Vagina (tissue), 2 donors: ENCODE measurements around the gene P2RY13. TPM values are rescaled to one million over a fixed set of nuclear protein-coding genes. Genes with fewer than 3 reads are reported as not detected.

Experiments
- DNase-seq, 2 donors: peaks; one replicate each; pipeline ENCODE4 v3.0.0-alpha.2; 2017; ENCODE audit errors: extremely low spot score in 2 of 2
- H3K27ac ChIP-seq: fragments of 200-600 bp; sonication (generic); one replicate; pipeline ENCODE4 v1.5.1; 2019
- H3K27me3 ChIP-seq: fragments of 200-600 bp; sonication (generic); one replicate; pipeline ENCODE4 v1.5.1; 2019
- H3K36me3 ChIP-seq, 2 donors: fragments of 200-600 bp; sonication (generic); one replicate each; pipeline ENCODE4 v1.5.1; 2017 to 2019
- H3K4me1 ChIP-seq: fragments of 200-600 bp; sonication (generic); one replicate; pipeline ENCODE4 v1.5.1; 2019
- H3K4me3 ChIP-seq, 2 donors: fragments of 200-600 bp; sonication (generic); 1 replicate in 1 of 2; 2 replicates in 1 of 2; pipeline ENCODE4 v1.5.1; 2016 to 2019
- H3K9me3 ChIP-seq: fragments of 200-600 bp; sonication (generic); one replicate; pipeline ENCODE4 v1.5.1; 2019
- CTCF ChIP-seq, 3 experiments: fragments of 450-650 bp in 2 of 3; fragments of 200-600 bp in 1 of 3; sonication (generic) in 1 of 3; IDR thresholded peaks; one replicate each; pipeline ENCODE4 v1.5.1; 2017 to 2019; ENCODE audit warnings: antibody characterized with exemption in 3 of 3, mild to moderate bottlenecking in 2 of 3, moderate library complexity in 2 of 3
- POLR2A ChIP-seq, 2 donors: fragments of 450-650 bp; IDR thresholded peaks; one replicate each; pipeline ENCODE4 v1.6.1; 2017; ENCODE audit warnings: antibody characterized with exemption in 2 of 2, mild to moderate bottlenecking in 2 of 2, moderate library complexity in 2 of 2
- POLR2AphosphoS5 ChIP-seq, 2 donors: sonication (generic); formaldehyde crosslinking; IDR thresholded peaks; one replicate each; pipeline ENCODE4 v1.9.0; 2017; ENCODE audit warnings: antibody characterized with exemption in 2 of 2, mild to moderate bottlenecking in 2 of 2, low read depth in 1 of 2; ENCODE audit not compliant: insufficient read depth in 1 of 2
- intact Hi-C: fragments of 100-400 bp; cut with DNase I; formaldehyde crosslinking; loops from one replicate; pipeline ENCODE4 v1.15.1; 2023
- total RNA-seq: library from RNA; depleted of rRNA; stranded (reverse); fragments of >200 nt; gene quantifications from one replicate; pipeline ENCODE4 v1.2.3, GENCODE V29; 2016

P2RY13 gene
- total RNA-seq = 0.98 TPM

GRCh38 chr3:151329363-151329762 is at the start of gene P2RY13:
Gene P2RY13 (minus strand): TSS chr3:151329549. CDS start chr3:151329528, 21 bp downstream.
- Histone ChIP-seq H3K4me3 (peak within 1 kb of the TSS in 1 of 2 donors; percentile 18), H3K27ac (no peak within 1 kb of the TSS), H3K36me3 (no peaks in the 10 kb centered on the region), H3K27me3 (no peaks in the 10 kb centered on the region), H3K9me3 (no peaks in the 10 kb centered on the region), H3K4me1 (peaks cover 16% of the 10 kb centered on the region)
- DNase-seq = no peak
- intact Hi-C loops = no loop called here
- TF ChIP-seq POLR2A (IDR thresholded peaks at IDR 0.05) (no peak), CTCF (IDR thresholded peaks at IDR 0.05) (no peak), POLR2AphosphoS5 (IDR thresholded peaks at IDR 0.05; ENCODE audit: insufficient read depth in 1 of 2, low read depth in 1 of 2) (no peak)

DNA sequence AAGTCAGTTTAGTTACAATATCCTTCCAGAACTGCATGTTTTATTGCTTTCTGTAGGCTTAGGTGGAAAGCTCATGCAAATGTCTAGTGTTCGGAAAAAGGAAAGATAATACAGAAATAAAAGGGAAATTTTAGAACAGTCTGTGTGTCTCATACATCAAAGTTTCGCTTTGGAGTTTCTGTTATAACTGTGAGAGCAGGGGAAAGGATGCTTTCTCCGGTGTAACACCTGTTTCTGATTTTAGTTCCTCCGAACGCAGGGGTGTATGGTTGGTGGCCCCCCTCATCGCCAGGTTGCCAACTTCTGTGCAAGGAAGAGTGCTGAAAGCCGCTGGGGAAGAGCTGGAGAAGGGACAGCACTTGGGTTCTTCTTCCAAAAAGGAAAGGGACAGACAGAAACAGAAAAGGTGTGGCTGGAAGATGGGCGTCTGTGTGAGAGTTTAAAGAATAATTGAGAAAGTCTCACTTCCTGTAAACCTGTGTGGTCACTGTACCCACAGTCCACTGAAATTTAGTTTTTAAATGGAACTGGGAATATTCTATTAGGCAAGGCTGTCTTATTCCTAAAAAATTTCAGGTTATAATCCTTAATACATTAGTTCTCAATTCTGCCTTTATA is 48.5 kb upstream of the P2RY13 start:
- TF ChIP-seq POLR2AphosphoS5 (IDR thresholded peaks at IDR 0.05; ENCODE audit: insufficient read depth in 1 of 2, low read depth in 1 of 2) (no peak), CTCF (IDR thresholded peaks at IDR 0.05) (no peak), POLR2A (IDR thresholded peaks at IDR 0.05) (no peak)
- H3K27ac ChIP-seq = no peak overlapping the region
- no peaks in the 10 kb centered on the region for H3K27me3 ChIP-seq
- H3K4me3 ChIP-seq = no peak overlapping the region
- H3K36me3 ChIP-seq = no peaks in the 10 kb centered on the region
- H3K9me3 ChIP-seq = no peaks in the 10 kb centered on the region
- H3K4me1 ChIP-seq = no peaks in the 10 kb centered on the region
- no peak for DNase-seq
- intact Hi-C loops = no loop called here

DNA sequence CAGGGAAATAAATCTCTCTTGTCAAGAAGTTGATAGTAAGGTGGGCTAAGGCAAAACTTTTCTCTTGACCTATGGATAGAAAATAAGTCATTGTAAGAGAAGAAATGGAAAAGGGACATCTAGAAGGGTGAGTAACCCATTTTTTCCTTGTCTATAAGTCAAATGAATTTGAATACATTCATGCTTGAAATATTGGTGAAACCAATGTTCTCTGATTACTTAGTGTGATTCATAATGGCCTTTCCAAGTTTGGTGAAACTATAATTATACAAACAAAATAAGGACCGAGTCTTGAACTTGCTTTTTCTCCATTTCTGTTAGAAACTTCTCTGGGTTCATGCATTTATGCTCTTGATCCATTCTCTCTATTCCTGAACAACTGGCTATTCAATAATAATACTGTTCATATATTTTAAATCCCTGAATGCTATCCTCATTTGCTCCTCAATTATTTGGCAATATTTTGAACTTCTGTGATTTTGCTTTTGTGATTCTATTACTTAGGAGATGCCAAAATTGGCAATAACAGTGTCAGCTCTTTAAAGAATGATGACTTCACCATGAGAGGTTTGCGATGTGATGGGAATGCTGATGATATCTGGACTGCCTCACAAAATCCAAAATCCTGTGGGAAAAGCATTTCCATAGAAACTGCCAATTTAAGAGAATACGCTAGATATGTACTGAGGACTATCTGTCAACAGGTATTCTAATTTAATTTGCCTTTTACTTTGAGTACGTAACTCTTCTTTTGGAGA is 42.9 kb upstream of the P2RY13 start:
- Histone ChIP-seq H3K4me3 (no peak overlapping the region), H3K9me3 (no peaks in the 10 kb centered on the region), H3K36me3 (no peaks in the 10 kb centered on the region), H3K27me3 (no peaks in the 10 kb centered on the region), H3K4me1 (no peaks in the 10 kb centered on the region), H3K27ac (no peak overlapping the region)
- TF ChIP-seq CTCF (IDR thresholded peaks at IDR 0.05) (no peak), POLR2AphosphoS5 (IDR thresholded peaks at IDR 0.05; ENCODE audit: insufficient read depth in 1 of 2, low read depth in 1 of 2) (no peak), POLR2A (IDR thresholded peaks at IDR 0.05) (no peak)
- intact Hi-C loops = no loop called here
- no peak for DNase-seq

- no peak for TF ChIP-seq CTCF (IDR thresholded peaks at IDR 0.05)
- TF ChIP-seq POLR2AphosphoS5 (IDR thresholded peaks at IDR 0.05; ENCODE audit: insufficient read depth in 1 of 2, low read depth in 1 of 2) = no peak
- TF ChIP-seq POLR2A (IDR thresholded peaks at IDR 0.05) = no peak
- intact Hi-C loops = no loop called here
- no peak for DNase-seq
- no peaks in the 10 kb centered on the region for H3K27me3 ChIP-seq
- no peak overlapping the region for H3K27ac ChIP-seq
- no peak overlapping the region for H3K4me3 ChIP-seq
- H3K36me3 ChIP-seq = no peaks in the 10 kb centered on the region
- H3K9me3 ChIP-seq = no peaks in the 10 kb centered on the region
- no peaks in the 10 kb centered on the region for H3K4me1 ChIP-seq
Observed at GRCh38 chr3:151371526-151371925, 42.2 kb upstream of the P2RY13 start.

DNA sequence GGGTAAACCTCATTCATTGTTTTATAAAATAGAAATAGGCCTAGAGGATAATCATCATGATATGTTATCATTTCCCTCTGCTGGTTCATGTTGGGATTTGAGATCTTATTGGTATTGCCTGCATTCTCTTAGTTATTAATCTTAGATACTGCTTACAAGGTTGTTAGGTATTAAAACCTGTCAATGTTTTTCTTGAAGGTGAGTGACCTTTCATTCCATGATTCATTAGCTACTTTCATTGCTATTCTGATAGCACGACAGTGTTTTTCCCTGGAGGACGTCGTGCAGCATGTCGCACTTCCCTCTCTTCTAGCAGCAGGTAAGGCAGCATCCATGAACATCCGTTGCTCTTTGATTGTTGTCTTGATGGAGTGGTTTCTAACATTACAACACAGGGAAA is 38.1 kb upstream of the P2RY13 start:
- Histone ChIP-seq H3K4me1 (no peaks in the 10 kb centered on the region), H3K27me3 (no peaks in the 10 kb centered on the region), H3K9me3 (no peaks in the 10 kb centered on the region), H3K27ac (no peak overlapping the region), H3K36me3 (no peaks in the 10 kb centered on the region), H3K4me3 (no peak overlapping the region)
- DNase-seq = no peak
- intact Hi-C loops = no loop called here
- no peak for TF ChIP-seq POLR2A (IDR thresholded peaks at IDR 0.05)
- no peak for TF ChIP-seq POLR2AphosphoS5 (IDR thresholded peaks at IDR 0.05; ENCODE audit: insufficient read depth in 1 of 2, low read depth in 1 of 2)
- no peak for TF ChIP-seq CTCF (IDR thresholded peaks at IDR 0.05)
